ENCODE results near the gene WBP4. TPM values are rescaled to one million over a fixed set of nuclear protein-coding genes. Genes with fewer than 3 reads are reported as not detected.

WBP4 gene
- total and polyA plus RNA-seq, 9 of the 15 experiments (the other 6 are each of a cell fraction or from before 2014, with no cell fraction given) = 5.5 to 12.2 (median 7.9) TPM

- TF ChIP-seq NR1H2 (CRISPR knock-in tag; IDR thresholded peaks at IDR 0.05) (no peak), MBD2 (IDR thresholded peaks at IDR 0.05; ENCODE audit: borderline replicate concordance, low read depth) (no peak), MECOM (CRISPR knock-in tag; IDR thresholded peaks at IDR 0.05) (no peak), YY1 (IDR thresholded peaks at IDR 0.05; ENCODE audit: borderline replicate concordance in 1 of 3, control insufficient read depth in 1 of 3, extremely low read depth in 1 of 3, insufficient read depth in 3 of 3, insufficient read length in 1 of 3, insufficient replicate concordance in 2 of 3, low read depth in 1 of 3, low read length in 2 of 3) (no peak), ATF3 (IDR thresholded peaks at IDR 0.05) (peak; percentile 82), ATF3 (CRISPR knock-in tag; conservative IDR thresholded peaks at IDR 0.05) (no peak), TBP (optimal IDR thresholded peaks at IDR 0.05; ENCODE audit: low read depth, low read length) (peak; percentile 15), POLR3A (IDR thresholded peaks at IDR 0.05; ENCODE audit: borderline replicate concordance, extremely low read depth, insufficient read depth, insufficient read length) (peak; percentile 35), ZNF224 (CRISPR knock-in tag; IDR thresholded peaks at IDR 0.05) (no peak), SOX6 (IDR thresholded peaks at IDR 0.05) (0 out of 2 replicates have a peak, but pooled peaks have one; percentile 27), HDAC8 (tag; IDR thresholded peaks at IDR 0.05) (no peak), KAT7 (CRISPR knock-in tag; IDR thresholded peaks at IDR 0.05; ENCODE audit: borderline replicate concordance) (no peak), ZNF197 (CRISPR knock-in tag; IDR thresholded peaks at IDR 0.05; ENCODE audit: low read depth) (no peak), BCOR (IDR thresholded peaks at IDR 0.05) (peak; percentile 31; the same call in 1 of the 2 replicates), GATAD2B (IDR thresholded peaks at IDR 0.05; ENCODE audit: borderline replicate concordance) (no peak), EP300 (IDR thresholded peaks at IDR 0.05; ENCODE audit: low read length) (no peak), FOXO4 (CRISPR knock-in tag; IDR thresholded peaks at IDR 0.05) (no peak), NR2F6 (CRISPR knock-in tag; IDR thresholded peaks at IDR 0.05) (no peak), ZNF551 (CRISPR knock-in tag; IDR thresholded peaks at IDR 0.05) (no peak)
- TF ChIP-seq, protein P1, sequence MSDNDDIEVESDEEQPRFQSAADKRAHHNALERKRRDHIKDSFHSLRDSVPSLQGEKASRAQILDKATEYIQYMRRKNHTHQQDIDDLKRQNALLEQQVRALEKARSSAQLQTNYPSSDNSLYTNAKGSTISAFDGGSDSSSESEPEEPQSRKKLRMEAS (CRISPR knock-in tag; IDR thresholded peaks at IDR 0.05) = no peak
- TF ChIP-seq, protein P2, sequence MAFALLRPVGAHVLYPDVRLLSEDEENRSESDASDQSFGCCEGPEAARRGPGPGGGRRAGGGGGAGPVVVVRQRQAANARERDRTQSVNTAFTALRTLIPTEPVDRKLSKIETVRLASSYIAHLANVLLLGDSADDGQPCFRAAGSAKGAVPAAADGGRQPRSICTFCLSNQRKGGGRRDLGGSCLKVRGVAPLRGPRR (CRISPR knock-in tag; IDR thresholded peaks at IDR 0.05) = no peak
- TF ChIP-seq, protein P3, sequence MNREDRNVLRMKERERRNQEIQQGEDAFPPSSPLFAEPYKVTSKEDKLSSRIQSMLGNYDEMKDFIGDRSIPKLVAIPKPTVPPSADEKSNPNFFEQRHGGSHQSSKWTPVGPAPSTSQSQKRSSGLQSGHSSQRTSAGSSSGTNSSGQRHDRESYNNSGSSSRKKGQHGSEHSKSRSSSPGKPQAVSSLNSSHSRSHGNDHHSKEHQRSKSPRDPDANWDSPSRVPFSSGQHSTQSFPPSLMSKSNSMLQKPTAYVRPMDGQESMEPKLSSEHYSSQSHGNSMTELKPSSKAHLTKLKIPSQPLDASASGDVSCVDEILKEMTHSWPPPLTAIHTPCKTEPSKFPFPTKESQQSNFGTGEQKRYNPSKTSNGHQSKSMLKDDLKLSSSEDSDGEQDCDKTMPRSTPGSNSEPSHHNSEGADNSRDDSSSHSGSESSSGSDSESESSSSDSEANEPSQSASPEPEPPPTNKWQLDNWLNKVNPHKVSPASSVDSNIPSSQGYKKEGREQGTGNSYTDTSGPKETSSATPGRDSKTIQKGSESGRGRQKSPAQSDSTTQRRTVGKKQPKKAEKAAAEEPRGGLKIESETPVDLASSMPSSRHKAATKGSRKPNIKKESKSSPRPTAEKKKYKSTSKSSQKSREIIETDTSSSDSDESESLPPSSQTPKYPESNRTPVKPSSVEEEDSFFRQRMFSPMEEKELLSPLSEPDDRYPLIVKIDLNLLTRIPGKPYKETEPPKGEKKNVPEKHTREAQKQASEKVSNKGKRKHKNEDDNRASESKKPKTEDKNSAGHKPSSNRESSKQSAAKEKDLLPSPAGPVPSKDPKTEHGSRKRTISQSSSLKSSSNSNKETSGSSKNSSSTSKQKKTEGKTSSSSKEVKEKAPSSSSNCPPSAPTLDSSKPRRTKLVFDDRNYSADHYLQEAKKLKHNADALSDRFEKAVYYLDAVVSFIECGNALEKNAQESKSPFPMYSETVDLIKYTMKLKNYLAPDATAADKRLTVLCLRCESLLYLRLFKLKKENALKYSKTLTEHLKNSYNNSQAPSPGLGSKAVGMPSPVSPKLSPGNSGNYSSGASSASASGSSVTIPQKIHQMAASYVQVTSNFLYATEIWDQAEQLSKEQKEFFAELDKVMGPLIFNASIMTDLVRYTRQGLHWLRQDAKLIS (CRISPR knock-in tag; IDR thresholded peaks at IDR 0.05) = no peak
Measured at GRCh38 chr13:41058295-41059070, 2.8 kb upstream of the WBP4 start (continued).

All from K562 (cell line).